Measurements from ENCODE around the gene ADAMTS4.

DNA sequence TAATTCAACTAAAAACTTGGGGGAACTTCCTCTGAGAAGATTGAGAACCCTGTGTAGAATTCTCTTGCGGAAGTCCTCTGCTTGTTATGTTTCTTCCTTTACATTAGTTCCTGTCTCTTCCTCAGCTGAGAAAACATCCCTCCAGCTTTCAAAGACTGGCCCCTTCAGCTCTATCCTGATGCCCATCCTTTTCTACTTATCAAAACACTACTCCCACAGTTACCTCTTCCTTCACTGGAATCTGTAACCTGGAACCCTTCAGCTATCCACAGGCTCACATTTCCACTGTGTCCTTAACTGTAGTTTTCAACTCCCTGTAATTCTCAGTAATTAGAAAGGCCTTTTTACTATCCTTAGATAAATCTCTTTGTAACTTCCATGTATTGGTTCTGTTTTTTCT is 60.4 kb downstream of the ADAMTS4 start:
- TF ChIP-seq, protein P1, sequence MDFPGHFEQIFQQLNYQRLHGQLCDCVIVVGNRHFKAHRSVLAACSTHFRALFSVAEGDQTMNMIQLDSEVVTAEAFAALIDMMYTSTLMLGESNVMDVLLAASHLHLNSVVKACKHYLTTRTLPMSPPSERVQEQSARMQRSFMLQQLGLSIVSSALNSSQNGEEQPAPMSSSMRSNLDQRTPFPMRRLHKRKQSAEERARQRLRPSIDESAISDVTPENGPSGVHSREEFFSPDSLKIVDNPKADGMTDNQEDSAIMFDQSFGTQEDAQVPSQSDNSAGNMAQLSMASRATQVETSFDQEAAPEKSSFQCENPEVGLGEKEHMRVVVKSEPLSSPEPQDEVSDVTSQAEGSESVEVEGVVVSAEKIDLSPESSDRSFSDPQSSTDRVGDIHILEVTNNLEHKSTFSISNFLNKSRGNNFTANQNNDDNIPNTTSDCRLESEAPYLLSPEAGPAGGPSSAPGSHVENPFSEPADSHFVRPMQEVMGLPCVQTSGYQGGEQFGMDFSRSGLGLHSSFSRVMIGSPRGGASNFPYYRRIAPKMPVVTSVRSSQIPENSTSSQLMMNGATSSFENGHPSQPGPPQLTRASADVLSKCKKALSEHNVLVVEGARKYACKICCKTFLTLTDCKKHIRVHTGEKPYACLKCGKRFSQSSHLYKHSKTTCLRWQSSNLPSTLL (IDR thresholded peaks at IDR 0.05) = no peak
- TF ChIP-seq ZNF696 (CRISPR knock-in tag; conservative IDR thresholded peaks at IDR 0.05) (no peak), ZBTB17 (CRISPR knock-in tag; IDR thresholded peaks at IDR 0.05) (no peak), PURB (CRISPR knock-in tag; IDR thresholded peaks at IDR 0.05; ENCODE audit: low read depth) (no peak), EZH2 (IDR thresholded peaks at IDR 0.05; ENCODE audit: borderline replicate concordance, low read depth, low read length) (no peak)
